Epithelial cell of esophagus (primary cell): ENCODE data around the gene ARL8A.

Experiments used
- DNase-seq: peaks from one replicate; pipeline ENCODE4 v3.0.0; 2010; ENCODE audit warnings: low read depth
- H3K4me3 ChIP-seq: 2 replicates; pipeline ENCODE4 v1.5.1; 2011; ENCODE audit warnings: mild to moderate bottlenecking, low read length, control low read depth
- CTCF ChIP-seq: IDR thresholded peaks from 2 replicates; pipeline ENCODE4 v1.5.1; 2011; ENCODE audit warnings: low read depth, mild to moderate bottlenecking, low read length, control low read depth, inconsistent platforms; ENCODE audit not compliant: insufficient read depth; ENCODE audit errors: missing control alignments

Gene ARL8A

GRCh38 chr1:202133001-202133400, 11.5 kb downstream of the ARL8A start:
- H3K4me3 ChIP-seq, result no peak overlapping the region
- peak; percentile 3 for TF ChIP-seq CTCF
- DNase-seq, result no peak

- peak; percentile 42 for DNase-seq
- no peak for TF ChIP-seq CTCF
- H3K4me3 ChIP-seq, result no peak overlapping the region
These were observed 12.3 kb downstream of the ARL8A start for GRCh38 chr1:202131956-202132821.

- DNase-seq, result no peak
- no peak for TF ChIP-seq CTCF
- no peak overlapping the region for H3K4me3 ChIP-seq
These were observed 13.6 kb downstream of the ARL8A start for GRCh38 chr1:202130816-202131522.

- DNase-seq, result no peak
- no peak overlapping the region for H3K4me3 ChIP-seq
- TF ChIP-seq CTCF, result no peak
These were observed 14.2 kb downstream of the ARL8A start for GRCh38 chr1:202130297-202130721.

GRCh38 chr1:202129453-202130296, 14.9 kb downstream of the ARL8A start:
- no peak overlapping the region for H3K4me3 ChIP-seq
- TF ChIP-seq CTCF, result no peak
- no peak for DNase-seq

GRCh38 chr1:202127836-202128622, 16.5 kb downstream of the ARL8A start:
- TF ChIP-seq CTCF, result no peak
- no peak for DNase-seq

More at GRCh38 chr1:202127836-202128622, 16.5 kb downstream of the ARL8A start:
- no peak overlapping the region for H3K4me3 ChIP-seq
